Activated T-helper 17 cell treated with anti-CD3 and anti-CD28 coated beads, Interleukin-2, amount 50 U/mL, for 72 hours (primary cell): Measurements from ENCODE around the gene SERPINE1. TPM values are rescaled to one million over a fixed set of nuclear protein-coding genes. Genes with fewer than 3 reads are reported as not detected.
"Not testable (repeated sequence)": the region's sequence is repeated elsewhere in the genome, so short reads cannot be mapped to it uniquely, and the experiment has no call there.

Source experiments
- ATAC-seq: fragments of 150-1000 bp; cut with Tn5 transposase; replicated peaks from 2 replicates; pipeline ENCODE4 v1.10.0; 2021; ENCODE audit warnings: mild to moderate bottlenecking, moderate library complexity
- H3K27ac Mint-ChIP-seq: one replicate; pipeline ENCODE4 v1.8.0; 2022; ENCODE audit warnings: mixed read lengths
- H3K27me3 Mint-ChIP-seq: one replicate; pipeline ENCODE4 v1.8.0; 2022; ENCODE audit warnings: mixed read lengths
- H3K36me3 Mint-ChIP-seq: one replicate; pipeline ENCODE4 v1.8.0; 2022; ENCODE audit warnings: low read depth, mild to moderate bottlenecking, mixed read lengths
- H3K4me1 Mint-ChIP-seq: one replicate; pipeline ENCODE4 v1.8.0; 2022; ENCODE audit warnings: mixed read lengths
- H3K4me3 Mint-ChIP-seq: one replicate; pipeline ENCODE4 v1.8.0; 2022; ENCODE audit warnings: mild to moderate bottlenecking, mixed read lengths
- H3K9me3 Mint-ChIP-seq: one replicate; pipeline ENCODE4 v1.8.0; 2022; ENCODE audit warnings: mixed read lengths
- total RNA-seq, 2 donors: library from RNA; stranded (reverse); gene quantifications; one replicate each; pipeline ENCODE4 v1.2.3, GENCODE V29; 2022

Gene SERPINE1
- total RNA-seq, 2 donors from 2014 or later, result 0.30 to 4.5 TPM

DNA sequence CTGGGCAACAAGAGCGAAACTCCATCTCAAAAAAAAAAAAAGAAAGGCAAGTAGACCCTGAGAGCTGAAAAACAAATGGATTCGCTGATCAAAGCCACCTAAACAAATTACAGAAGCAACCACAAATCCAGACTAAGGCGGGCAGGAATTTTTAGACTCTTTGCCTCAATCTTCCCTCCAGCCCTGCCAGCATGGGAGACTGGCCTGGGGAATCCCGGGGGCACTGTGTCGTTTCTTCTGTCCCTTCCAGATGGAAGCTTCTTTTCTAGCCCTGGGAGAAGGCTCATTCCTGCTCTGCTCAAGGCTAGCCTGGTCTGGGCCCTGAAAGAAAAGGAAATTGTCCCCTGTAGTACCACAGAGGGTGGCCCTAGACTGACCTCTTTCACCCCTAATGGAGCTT, 15.6 kb upstream of the SERPINE1 start:
- ATAC-seq, result no peak
- H3K36me3 Mint-ChIP-seq, result no peaks in the 10 kb centered on the region
- H3K27ac Mint-ChIP-seq, result no peak overlapping the region
- H3K4me3 Mint-ChIP-seq, result no peak overlapping the region
- H3K27me3 Mint-ChIP-seq, result peaks cover 6% of the 10 kb centered on the region
- no peaks in the 10 kb centered on the region for H3K9me3 Mint-ChIP-seq
- H3K4me1 Mint-ChIP-seq, result no peaks in the 10 kb centered on the region

DNA sequence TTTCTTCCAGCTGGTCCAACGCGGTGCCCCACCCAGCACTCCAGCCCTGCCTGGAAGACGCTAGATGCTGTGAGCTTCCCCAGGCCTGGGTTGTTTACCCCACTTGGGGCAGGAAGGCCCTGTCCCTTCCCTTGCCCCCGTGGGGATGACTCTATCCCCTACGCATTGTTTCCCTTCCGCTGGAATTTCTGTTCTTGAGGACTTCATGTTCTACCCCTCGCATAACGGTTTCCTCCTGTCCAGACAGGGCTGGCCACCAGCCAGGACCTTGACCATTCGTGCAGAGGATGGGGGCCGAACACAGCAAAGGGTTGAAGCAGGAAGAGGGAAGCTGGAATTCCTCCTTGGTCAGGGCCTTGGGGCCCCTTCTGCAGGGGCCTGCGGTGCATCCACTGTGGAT, 14.7 kb upstream of the SERPINE1 start:
- Mint-ChIP-seq H3K27me3 (peaks cover 4% of the 10 kb centered on the region), H3K9me3 (no peaks in the 10 kb centered on the region), H3K4me3 (no peak overlapping the region), H3K4me1 (no peaks in the 10 kb centered on the region), H3K36me3 (no peaks in the 10 kb centered on the region), H3K27ac (no peak overlapping the region)
- no peak for ATAC-seq

DNA sequence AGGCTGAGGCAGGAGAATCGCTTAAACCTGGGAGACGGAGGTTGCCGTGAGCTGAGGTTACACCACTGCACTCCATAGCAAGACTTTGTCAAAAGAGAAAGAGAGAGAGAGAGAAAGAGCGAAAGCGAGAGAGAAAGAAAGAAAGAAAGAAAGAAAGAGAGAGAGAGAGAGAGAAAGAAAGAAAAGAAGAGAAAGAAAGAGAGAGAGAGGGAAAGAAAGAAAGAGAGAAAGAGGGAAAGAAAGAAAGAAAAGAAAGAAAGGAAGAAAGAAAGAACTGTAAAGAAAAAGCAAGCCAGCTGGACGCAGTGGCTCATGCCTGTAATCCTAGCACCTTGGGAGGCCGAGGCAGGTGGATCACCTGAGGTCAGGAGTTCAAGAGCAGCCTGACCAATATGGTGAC, 13.8 kb upstream of the SERPINE1 start:
- ATAC-seq, H3K27ac Mint-ChIP-seq, H3K27me3 Mint-ChIP-seq, H3K36me3 Mint-ChIP-seq, H3K4me3 Mint-ChIP-seq, H3K4me1 Mint-ChIP-seq, H3K9me3 Mint-ChIP-seq: not testable (repeated sequence)

DNA sequence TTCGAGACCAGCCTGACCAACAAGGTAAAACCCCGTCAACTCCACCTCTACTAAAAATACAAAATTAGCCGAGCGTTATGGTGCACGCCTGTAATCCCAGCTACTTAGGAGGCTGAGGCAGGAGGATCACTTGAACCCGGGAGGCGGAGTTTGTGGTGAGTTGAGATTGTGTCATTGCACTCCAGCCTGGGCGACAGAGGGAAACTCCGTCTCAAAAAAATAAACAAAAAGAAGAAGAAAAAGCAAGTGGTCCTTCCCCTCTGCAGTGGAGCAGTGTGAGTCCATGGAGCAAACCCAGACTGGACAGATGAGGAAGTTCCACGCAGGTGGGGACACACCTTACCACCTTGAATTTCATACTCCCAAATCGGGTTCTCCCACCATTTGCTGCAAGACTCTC, 13.1 kb upstream of the SERPINE1 start:
- no peak for ATAC-seq
- peaks cover 1% of the 10 kb centered on the region for H3K27me3 Mint-ChIP-seq
- H3K27ac Mint-ChIP-seq, result no peak overlapping the region
- H3K4me3 Mint-ChIP-seq, result no peak overlapping the region
- no peaks in the 10 kb centered on the region for H3K9me3 Mint-ChIP-seq
- H3K36me3 Mint-ChIP-seq, result no peaks in the 10 kb centered on the region
- no peaks in the 10 kb centered on the region for H3K4me1 Mint-ChIP-seq

DNA sequence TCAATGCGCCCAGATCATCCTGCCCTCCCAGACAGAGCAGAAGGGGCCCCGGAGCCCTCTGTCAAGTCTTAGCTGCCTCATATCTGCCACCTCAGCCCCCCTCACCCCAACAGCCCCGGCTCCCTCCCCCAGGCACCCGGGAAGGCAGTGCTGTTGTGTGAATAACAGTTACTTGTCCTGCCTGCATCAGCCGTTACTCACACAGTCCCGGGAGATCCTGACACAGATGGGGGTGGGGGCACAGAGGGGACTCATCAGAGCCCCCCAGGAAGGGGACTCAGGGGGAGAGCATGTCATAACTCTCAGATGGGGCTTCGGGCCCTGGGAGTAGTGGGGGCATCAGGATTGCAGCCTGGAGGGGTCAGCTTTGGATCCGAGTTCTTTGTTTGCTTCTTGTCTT, 12.4 kb upstream of the SERPINE1 start:
- Mint-ChIP-seq H3K4me1 (no peaks in the 10 kb centered on the region), H3K27me3 (peaks cover 4% of the 10 kb centered on the region), H3K36me3 (no peaks in the 10 kb centered on the region), H3K4me3 (no peak overlapping the region), H3K27ac (no peak overlapping the region), H3K9me3 (no peaks in the 10 kb centered on the region)
- ATAC-seq, result no peak

DNA sequence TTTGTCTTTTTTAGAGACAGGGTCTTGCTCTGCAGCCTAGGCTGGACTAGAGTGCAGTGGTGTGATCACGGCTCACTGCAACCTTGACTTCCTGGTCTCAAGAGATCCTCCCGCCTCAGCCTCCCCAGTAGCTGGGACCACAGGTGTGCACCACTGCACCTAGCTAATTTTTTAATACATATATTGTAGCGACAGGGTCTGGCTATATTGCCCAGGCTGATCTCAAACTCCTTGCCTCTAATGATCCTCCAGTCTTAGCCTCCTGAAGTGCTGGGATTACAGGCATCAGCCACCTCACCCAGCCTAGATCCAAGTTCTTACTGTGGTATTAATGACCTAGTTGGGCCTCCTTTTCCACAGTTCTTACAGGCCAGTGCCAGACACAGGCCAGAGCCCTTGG, 11.7 kb upstream of the SERPINE1 start:
- no peak for ATAC-seq
- peaks cover 10% of the 10 kb centered on the region for H3K27me3 Mint-ChIP-seq
- no peaks in the 10 kb centered on the region for H3K36me3 Mint-ChIP-seq
- H3K4me1 Mint-ChIP-seq, result no peaks in the 10 kb centered on the region
- no peak overlapping the region for H3K4me3 Mint-ChIP-seq
- H3K27ac Mint-ChIP-seq, result no peak overlapping the region
- no peaks in the 10 kb centered on the region for H3K9me3 Mint-ChIP-seq

DNA sequence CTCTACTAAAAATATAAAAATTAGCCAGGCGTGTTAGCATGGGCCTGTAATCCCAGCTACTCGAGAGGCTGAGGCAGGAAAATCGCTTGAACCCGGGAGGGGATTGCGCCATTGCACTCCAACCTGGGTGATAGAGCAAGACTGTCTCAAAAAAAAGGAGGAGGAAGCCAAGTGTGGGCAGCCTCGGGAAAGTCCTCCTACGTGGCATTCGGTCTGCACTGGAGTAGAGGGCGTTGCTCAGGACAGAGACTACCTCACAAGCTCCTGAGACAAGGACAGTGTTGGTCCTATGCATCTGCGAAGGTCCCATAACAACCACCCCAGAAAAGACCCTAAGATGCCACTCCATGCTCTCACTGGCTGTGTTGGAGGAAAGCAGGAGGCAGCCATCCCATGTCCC, 10.0 kb upstream of the SERPINE1 start:
- H3K27ac Mint-ChIP-seq, result no peak overlapping the region
- ATAC-seq, result no peak
- no peaks in the 10 kb centered on the region for H3K36me3 Mint-ChIP-seq
- peaks cover under 1% of the 10 kb centered on the region for H3K4me1 Mint-ChIP-seq
- H3K4me3 Mint-ChIP-seq, result no peak overlapping the region
- H3K27me3 Mint-ChIP-seq, result peaks cover 16% of the 10 kb centered on the region
- no peaks in the 10 kb centered on the region for H3K9me3 Mint-ChIP-seq

DNA sequence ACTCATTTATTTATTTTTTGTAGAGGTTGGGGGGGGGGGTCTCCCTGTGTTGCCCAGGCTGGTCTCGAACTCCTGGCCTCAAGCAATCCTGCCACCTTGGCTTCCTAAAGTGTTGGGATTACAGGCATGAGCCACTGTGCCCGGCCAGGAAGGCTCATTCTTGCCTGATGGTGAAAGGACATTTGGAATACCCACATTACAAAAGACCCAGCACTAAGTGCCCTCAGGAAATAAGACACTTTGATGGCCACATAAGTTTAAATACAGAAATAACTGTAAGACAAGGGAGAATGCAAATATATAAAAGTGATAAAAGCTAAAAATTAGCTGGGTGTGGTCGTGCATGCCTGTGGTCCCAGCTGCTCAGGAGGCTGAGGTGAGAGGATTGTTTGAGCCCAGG, 8.0 kb upstream of the SERPINE1 start:
- Mint-ChIP-seq H3K27ac (no peak overlapping the region), H3K27me3 (peaks cover 31% of the 10 kb centered on the region), H3K9me3 (no peaks in the 10 kb centered on the region), H3K4me3 (no peak overlapping the region), H3K4me1 (peaks cover 6% of the 10 kb centered on the region), H3K36me3 (no peaks in the 10 kb centered on the region)
- no peak for ATAC-seq

DNA sequence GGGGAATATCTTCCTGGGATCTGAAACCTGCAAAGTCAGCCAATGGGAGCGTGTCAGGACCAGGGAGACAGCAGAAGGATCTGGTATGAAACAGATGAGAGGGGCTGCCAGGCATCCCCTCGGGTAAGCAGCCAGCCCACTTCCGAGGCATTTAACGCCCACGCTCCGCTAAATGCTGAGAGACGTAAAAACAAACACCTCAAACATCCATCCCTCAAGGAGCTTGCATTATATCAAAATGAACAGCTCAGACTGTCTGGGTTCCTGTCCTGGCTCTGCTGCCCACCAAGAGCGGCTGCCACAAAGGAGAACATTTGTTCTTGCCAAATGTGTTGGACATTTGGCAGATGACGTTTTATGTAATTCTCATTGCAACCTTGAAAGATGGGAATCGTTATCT, 7.0 kb upstream of the SERPINE1 start:
- peaks cover 37% of the 10 kb centered on the region for H3K27me3 Mint-ChIP-seq
- no peak overlapping the region for H3K27ac Mint-ChIP-seq
- no peaks in the 10 kb centered on the region for H3K36me3 Mint-ChIP-seq
- H3K4me1 Mint-ChIP-seq, result peaks cover 11% of the 10 kb centered on the region
- H3K4me3 Mint-ChIP-seq, result no peak overlapping the region
- ATAC-seq, result no peak
- H3K9me3 Mint-ChIP-seq, result no peaks in the 10 kb centered on the region

DNA sequence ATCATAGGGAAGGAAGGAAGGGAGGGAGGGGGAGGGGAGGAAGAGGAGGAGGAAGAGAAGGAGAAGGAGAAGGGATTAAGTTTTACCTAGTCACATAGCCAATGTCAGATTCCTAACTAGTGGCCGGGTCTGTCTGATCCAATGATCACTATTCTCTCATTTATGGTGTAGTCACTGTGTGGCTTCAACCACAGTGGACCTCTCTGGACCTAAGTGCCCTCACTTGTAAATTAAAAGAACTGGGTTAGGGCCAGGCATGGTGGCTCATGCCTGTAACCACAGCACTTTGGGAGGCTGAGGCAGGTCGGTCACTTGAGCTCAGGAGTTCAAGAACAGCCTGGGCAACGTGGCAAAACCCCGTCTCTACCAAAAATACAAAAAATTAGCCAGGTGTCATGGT, 6.6 kb upstream of the SERPINE1 start:
- Mint-ChIP-seq H3K27me3 (peaks cover 40% of the 10 kb centered on the region), H3K4me1 (peaks cover 14% of the 10 kb centered on the region)
- ATAC-seq, result no peak

DNA sequence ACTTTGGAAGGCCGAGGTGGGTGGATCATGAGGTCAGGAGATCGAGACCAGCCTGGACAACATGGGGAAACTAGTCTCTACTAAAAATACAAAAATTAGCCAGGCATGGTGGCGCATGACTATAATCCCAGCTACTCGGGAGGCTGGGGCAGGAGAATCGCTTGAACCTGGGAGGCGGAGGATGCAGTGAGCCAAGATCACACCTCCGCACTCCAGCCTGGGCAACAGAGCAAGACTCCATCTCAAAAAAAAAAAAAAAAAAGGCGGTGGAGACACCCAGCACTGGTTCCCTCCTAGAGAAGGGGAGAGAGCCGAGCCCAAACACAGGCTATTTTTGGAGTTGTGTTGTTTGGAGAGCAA, 5.3 kb upstream of the SERPINE1 start:
- ATAC-seq, H3K36me3 Mint-ChIP-seq, H3K9me3 Mint-ChIP-seq: not testable (repeated sequence)
- Mint-ChIP-seq H3K4me3 (peak overlapping the region; percentile 60), H3K27me3 (peaks cover 46% of the 10 kb centered on the region), H3K4me1 (peaks cover 18% of the 10 kb centered on the region), H3K27ac (peak overlapping the region; percentile 80)

More for the DNA sequence above, 6.6 kb upstream of the SERPINE1 start:
- no peak overlapping the region for H3K4me3 Mint-ChIP-seq
- H3K27ac Mint-ChIP-seq, result no peak overlapping the region
- no peaks in the 10 kb centered on the region for H3K36me3 Mint-ChIP-seq
- no peaks in the 10 kb centered on the region for H3K9me3 Mint-ChIP-seq

DNA sequence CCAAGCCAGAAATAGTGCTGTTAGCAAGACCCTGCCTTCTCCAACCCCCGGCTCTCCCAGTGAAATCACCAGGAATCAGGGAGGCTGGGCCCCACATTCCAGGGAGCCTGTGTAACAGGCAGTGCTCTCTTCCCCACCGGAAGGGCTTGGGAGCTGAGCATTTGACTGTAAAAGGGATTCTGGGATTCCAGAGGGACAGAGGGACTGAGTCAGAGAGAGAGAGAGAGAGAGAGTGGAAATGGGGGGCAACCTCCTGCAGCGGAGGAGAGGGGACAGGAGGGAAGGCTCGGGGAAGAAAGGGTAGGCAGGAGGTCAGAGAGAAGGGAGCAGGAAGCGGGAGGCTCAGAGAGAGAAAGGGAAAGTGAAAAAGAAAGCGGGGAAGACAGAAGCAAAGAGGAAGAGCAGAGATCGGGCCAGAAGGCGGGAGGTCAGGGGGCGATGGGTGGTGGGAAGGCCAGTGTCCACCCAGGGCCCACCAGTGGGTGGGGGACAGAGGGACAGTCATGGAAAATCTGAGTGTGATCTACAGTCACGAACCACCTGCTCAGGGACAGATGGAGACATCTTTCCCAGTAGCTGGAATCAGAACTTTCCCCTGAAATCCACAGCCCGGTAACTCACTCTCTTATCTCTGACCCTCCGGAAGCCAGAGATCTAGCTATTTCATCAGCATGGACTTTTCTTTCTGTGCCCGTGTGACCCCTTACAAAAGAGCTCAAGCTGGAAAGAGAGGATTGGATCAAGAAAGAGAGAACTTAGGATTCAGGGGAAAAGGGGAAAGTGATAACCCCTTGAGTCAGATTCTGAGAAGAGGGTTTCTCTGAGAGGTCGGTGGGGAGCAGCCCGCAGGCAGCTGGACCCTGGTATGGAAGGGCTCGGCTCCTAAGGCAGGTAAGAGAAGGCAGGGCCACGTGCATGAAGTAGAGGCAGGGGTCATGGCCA, 4.6 kb upstream of the SERPINE1 start:
- ATAC-seq, result no peak
- Mint-ChIP-seq H3K4me1 (peaks cover 22% of the 10 kb centered on the region), H3K27me3 (peaks cover 50% of the 10 kb centered on the region), H3K36me3 (no peaks in the 10 kb centered on the region), H3K27ac (peak overlapping the region; percentile 80), H3K4me3 (peak overlapping the region; percentile 60), H3K9me3 (no peaks in the 10 kb centered on the region)

DNA sequence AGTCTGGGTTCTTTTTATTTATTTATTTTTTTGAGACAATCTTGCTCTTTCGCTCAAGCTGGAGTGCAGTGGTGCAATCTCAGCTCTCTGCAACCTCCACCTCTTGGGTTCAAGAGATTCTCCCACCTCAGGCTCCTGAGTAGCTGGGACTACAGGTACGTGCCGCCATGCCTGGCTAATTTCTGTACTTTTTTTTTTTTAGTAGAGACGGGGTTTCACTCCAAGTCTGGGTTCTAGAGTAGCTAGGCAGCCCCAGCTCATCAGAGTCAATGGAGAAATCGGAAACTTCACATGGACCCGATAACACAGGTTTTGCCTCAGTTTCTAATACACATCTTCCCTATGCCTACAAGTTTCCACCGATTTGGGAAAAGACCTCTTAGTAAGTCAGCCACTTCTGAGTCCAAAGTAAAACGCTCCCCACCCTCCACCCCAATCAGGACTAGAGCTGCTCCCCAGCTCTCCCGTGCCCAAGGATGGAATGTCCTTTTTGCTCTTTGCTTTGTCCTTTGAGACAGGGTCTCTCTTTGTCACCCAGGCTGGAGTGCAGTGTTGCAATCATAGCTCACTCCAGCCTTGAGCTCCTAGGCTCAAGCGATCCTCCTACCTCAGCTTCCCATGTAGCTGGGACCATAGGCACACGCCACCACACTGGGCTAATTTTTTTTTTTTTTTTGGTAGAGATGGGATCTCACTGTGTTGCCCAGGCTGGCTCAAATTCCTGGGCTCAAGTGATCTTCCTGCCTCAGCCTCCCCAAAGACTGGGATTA, 3.8 kb upstream of the SERPINE1 start:
- peaks cover 24% of the 10 kb centered on the region for H3K4me1 Mint-ChIP-seq
- H3K27me3 Mint-ChIP-seq, result peaks cover 56% of the 10 kb centered on the region
- no peak for ATAC-seq
- no peaks in the 10 kb centered on the region for H3K36me3 Mint-ChIP-seq
- no peak overlapping the region for H3K27ac Mint-ChIP-seq
- H3K4me3 Mint-ChIP-seq, result no peak overlapping the region
- no peaks in the 10 kb centered on the region for H3K9me3 Mint-ChIP-seq

DNA sequence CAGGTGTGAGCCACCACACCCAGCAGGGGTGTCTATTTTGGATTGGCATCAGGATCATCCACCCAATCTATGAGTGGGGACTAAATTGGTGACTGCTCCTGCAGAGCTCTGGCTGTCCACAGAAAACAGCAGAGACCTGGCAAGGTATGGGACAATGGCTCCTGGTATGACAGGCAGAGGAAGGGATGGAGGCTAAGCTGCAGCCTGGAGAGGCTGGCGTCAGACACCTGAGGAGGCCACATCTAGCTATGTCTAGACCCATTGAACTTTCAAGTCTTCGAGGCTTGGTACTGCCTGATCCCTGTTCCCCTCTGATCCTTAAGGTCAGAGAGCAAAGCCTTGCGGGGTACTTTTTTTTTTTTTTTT, 3.2 kb upstream of the SERPINE1 start:
- Mint-ChIP-seq H3K36me3 (no peaks in the 10 kb centered on the region), H3K27ac (no peak overlapping the region), H3K27me3 (peaks cover 56% of the 10 kb centered on the region), H3K9me3 (no peaks in the 10 kb centered on the region), H3K4me3 (no peak overlapping the region), H3K4me1 (peaks cover 24% of the 10 kb centered on the region)
- ATAC-seq, result no peak
